Activated naive CD4-positive, alpha-beta T cell treated with anti-CD3 and anti-CD28 coated beads for 36 hours (primary cell): ENCODE data around the gene P4HA2. TPM values are rescaled to one million over a fixed set of nuclear protein-coding genes. Genes with fewer than 3 reads are reported as not detected.

ENCODE experiments used
- CTCF ChIA-PET: fragments of 350-600 bp; sonication (Branson Sonifier 250); formaldehyde crosslinking; loops from one replicate; lab custom pipeline; 2021; ENCODE audit warnings: antibody characterized with exemption; lab: Charles Lee
- DNase-seq: peaks from one replicate; pipeline ENCODE4 v3.0.0-alpha.2; 2020
- H3K27ac Mint-ChIP-seq: one replicate; pipeline ENCODE4 v1.8.0; 2021; ENCODE audit warnings: mild to moderate bottlenecking, mixed read lengths
- H3K27me3 Mint-ChIP-seq: one replicate; pipeline ENCODE4 v1.8.0; 2021; ENCODE audit warnings: low read depth, mixed read lengths
- H3K36me3 Mint-ChIP-seq: one replicate; pipeline ENCODE4 v1.8.0; 2021; ENCODE audit warnings: low read depth, mixed read lengths
- H3K4me1 Mint-ChIP-seq: one replicate; pipeline ENCODE4 v1.8.0; 2021; ENCODE audit warnings: low read depth, mixed read lengths
- H3K4me3 Mint-ChIP-seq: one replicate; pipeline ENCODE4 v1.8.0; 2021; ENCODE audit warnings: mild to moderate bottlenecking, moderate library complexity, mixed read lengths
- H3K9me3 Mint-ChIP-seq: one replicate; pipeline ENCODE4 v1.8.0; 2021; ENCODE audit warnings: mixed read lengths
- intact Hi-C: fragments of 100-400 bp; cut with micrococcal nuclease; formaldehyde crosslinking; loops from one replicate; pipeline ENCODE4 v1.15.1; 2023
- total RNA-seq, 2 experiments: library from RNA; stranded (reverse); gene quantifications; one replicate each; pipeline ENCODE4 v1.2.3, GENCODE V29; 2021

P4HA2 gene
- total RNA-seq, 2 experiments from 2014 or later, result 0.47 to 0.74 TPM

GRCh38 chr5:132214491-132214890, 13.2 kb downstream of the P4HA2 start:
- Mint-ChIP-seq H3K27ac (no peak overlapping the region), H3K36me3 (no peaks in the 10 kb centered on the region), H3K4me1 (no peaks in the 10 kb centered on the region), H3K27me3 (no peaks in the 10 kb centered on the region), H3K4me3 (no peak overlapping the region), H3K9me3 (no peaks in the 10 kb centered on the region)
- intact Hi-C loops, result no loop called here
- DNase-seq, result no peak
- CTCF ChIA-PET, result interaction anchor here (0.8 to 1.4 kb wide), 3 partner anchors 9 to 24 kb away, joined by 3 to 4 read pairs (median 4); no protein-coding TSS in a partner anchor

DNA sequence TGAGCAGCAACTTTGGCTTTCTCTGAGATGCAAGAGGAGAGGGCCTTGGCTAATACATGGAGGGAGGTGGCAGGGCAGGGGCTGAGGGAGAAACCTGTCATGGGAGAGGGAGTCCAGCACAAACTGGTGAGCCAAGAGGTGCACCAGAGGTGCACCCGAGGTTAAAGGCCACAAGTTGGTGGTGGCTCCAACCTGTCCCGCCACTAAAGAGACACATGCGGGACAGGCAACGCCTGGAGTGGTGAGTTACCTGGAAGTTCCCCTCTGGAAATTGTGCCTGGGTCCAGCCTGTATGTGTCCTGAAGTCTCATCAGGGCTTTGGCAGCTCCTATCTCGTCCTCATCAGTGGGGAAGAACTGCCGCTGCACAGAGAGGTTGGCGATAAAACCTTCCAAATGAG, 14.0 kb downstream of the P4HA2 start:
- CTCF ChIA-PET, result no interaction called here
- no peak for DNase-seq
- H3K4me3 Mint-ChIP-seq, result no peak overlapping the region
- intact Hi-C loops, result no loop called here
- H3K36me3 Mint-ChIP-seq, result no peaks in the 10 kb centered on the region
- H3K27ac Mint-ChIP-seq, result no peak overlapping the region
- no peaks in the 10 kb centered on the region for H3K4me1 Mint-ChIP-seq
- no peaks in the 10 kb centered on the region for H3K27me3 Mint-ChIP-seq
- no peaks in the 10 kb centered on the region for H3K9me3 Mint-ChIP-seq

GRCh38 chr5:132211787-132212186, 15.9 kb downstream of the P4HA2 start:
- intact Hi-C loops, result no loop called here
- H3K36me3 Mint-ChIP-seq, result no peaks in the 10 kb centered on the region
- no peak overlapping the region for H3K4me3 Mint-ChIP-seq

DNA sequence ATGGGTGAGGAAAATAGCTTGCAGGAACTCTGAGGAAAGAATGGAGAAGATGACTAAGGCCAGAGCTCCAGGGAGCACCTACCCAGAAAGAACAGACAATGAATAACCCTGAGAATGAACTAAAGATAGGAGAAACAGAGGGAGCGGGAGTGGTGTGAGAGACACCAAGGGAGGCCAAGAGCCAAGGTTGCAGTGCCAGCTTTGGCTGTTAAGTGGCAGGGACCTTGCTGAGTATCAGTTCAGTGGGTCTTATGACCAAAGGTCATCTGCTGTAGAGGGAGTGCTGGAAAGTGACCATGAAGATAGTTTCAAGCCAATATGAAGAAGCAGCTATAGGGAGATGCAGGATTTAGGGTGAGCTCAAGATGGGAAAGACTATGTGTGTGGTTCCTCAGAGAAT, 16.7 kb downstream of the P4HA2 start:
- no peak overlapping the region for H3K27ac Mint-ChIP-seq

More at GRCh38 chr5:132211787-132212186, 15.9 kb downstream of the P4HA2 start:
- no peaks in the 10 kb centered on the region for H3K9me3 Mint-ChIP-seq
- H3K27me3 Mint-ChIP-seq, result no peaks in the 10 kb centered on the region
- H3K27ac Mint-ChIP-seq, result no peak overlapping the region
- CTCF ChIA-PET, result interaction anchor here (1.7 to 2.3 kb wide), 2 partner anchors 26 to 80 kb away, joined by 3 to 7 read pairs; no protein-coding TSS in a partner anchor
- DNase-seq, result no peak
- H3K4me1 Mint-ChIP-seq, result no peaks in the 10 kb centered on the region

DNA sequence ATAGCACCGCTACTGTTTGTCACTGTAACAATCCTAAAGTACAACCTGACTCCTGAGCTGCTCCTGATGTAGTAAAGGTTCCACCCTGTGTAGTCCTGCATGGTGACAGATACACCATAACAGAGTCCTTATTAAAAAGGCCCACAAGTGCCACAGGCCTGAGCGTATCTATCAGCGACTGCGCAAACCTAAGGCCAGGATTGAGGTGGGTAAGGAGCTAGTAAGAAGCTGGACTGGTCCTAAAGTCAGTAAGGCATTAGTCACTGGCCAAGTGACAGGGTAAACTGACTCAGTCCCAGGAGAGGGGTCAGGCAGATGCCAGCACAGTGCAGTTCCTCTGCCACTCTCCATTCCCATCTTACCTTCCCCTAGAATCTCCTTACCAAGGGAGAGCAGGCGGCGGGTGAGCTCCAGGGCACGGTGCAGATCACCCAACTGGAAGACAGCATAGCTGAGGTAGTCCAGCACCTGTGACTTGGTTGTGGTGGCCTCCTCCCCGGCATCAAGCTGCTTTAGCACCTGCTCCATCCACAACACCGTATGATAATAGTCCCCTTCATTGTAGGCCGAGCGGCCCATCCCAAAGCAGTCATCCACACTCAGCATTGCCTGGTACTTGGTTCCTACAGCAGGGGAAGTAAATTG, 17.6 kb downstream of the P4HA2 start:
- Mint-ChIP-seq H3K27ac (no peak overlapping the region), H3K4me1 (no peaks in the 10 kb centered on the region), H3K36me3 (no peaks in the 10 kb centered on the region), H3K27me3 (peaks cover 3% of the 10 kb centered on the region), H3K9me3 (no peaks in the 10 kb centered on the region), H3K4me3 (no peak overlapping the region)
- no peak for DNase-seq
- CTCF ChIA-PET, result no interaction called here
- intact Hi-C loops, result no loop called here

More for the DNA sequence above, 16.7 kb downstream of the P4HA2 start:
- Mint-ChIP-seq H3K27me3 (no peaks in the 10 kb centered on the region), H3K4me3 (no peak overlapping the region), H3K36me3 (no peaks in the 10 kb centered on the region), H3K4me1 (no peaks in the 10 kb centered on the region), H3K9me3 (no peaks in the 10 kb centered on the region)
- intact Hi-C loops, result no loop called here
- CTCF ChIA-PET, result interaction anchor here (1.7 to 2.3 kb wide), 2 partner anchors 27 to 81 kb away, joined by 3 to 7 read pairs; no protein-coding TSS in a partner anchor
- no peak for DNase-seq

- Mint-ChIP-seq H3K27me3 (peaks cover 3% of the 10 kb centered on the region), H3K9me3 (no peaks in the 10 kb centered on the region), H3K36me3 (no peaks in the 10 kb centered on the region), H3K27ac (no peak overlapping the region), H3K4me1 (no peaks in the 10 kb centered on the region), H3K4me3 (no peak overlapping the region)
- no peak for DNase-seq
- intact Hi-C loops, result no loop called here
- CTCF ChIA-PET, result interaction anchor here (1.0 kb wide), 1 partner anchor 21 kb away, joined by 4 read pairs; no protein-coding TSS in a partner anchor
Observed at GRCh38 chr5:132209131-132209530, 18.5 kb downstream of the P4HA2 start.

DNA sequence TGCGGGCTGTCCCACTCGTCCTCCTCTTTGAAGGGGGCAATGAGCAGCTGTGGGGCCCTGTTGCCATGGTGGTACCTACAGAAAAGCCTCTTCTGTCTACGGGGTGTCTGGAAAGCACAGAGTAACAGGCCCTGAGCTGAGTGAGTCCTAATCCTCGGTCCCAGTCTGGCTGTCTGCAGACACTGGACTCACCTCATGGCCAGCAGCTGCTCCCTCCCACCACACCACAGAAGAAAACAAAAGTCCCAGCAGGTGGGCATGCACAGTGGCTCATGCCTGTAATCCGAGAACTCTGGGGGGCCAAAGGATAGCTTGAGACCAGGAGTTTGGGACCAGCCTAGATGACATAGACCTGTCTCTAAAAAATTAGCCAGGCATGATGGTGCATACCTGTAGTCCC, 19.9 kb downstream of the P4HA2 start:
- Mint-ChIP-seq H3K27me3 (peaks cover 4% of the 10 kb centered on the region), H3K27ac (no peak overlapping the region), H3K36me3 (no peaks in the 10 kb centered on the region), H3K4me3 (no peak overlapping the region), H3K4me1 (no peaks in the 10 kb centered on the region), H3K9me3 (no peaks in the 10 kb centered on the region)
- no peak for DNase-seq
- intact Hi-C loops, result no loop called here
- CTCF ChIA-PET, result interaction anchor here (2.5 kb wide), 1 partner anchor 31 kb away, joined by 10 read pairs; no protein-coding TSS in a partner anchor

DNA sequence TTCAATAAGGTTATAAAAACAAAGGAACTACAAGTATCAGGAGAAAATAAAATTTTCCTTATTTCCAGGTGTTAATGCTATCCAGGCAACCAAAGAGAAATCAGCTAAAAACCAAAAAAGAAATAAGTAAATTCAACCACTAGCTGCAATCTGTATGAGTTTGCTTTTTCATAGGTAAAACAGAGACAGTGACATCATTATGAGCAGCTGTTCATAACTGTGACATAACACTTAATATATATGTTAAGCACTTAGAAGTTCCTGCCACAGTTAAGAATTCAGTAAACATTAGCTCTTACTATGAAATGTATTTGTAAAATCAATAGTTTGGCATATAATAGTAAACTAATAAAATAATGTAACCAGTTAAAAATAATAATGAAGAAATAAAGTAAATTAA, 20.9 kb downstream of the P4HA2 start:
- CTCF ChIA-PET, result interaction anchor here (1.0 to 2.5 kb wide), 4 partner anchors 8 to 32 kb away, joined by 3 to 10 read pairs (median 4); partner anchors contain the start of gene P4HA2
- DNase-seq, result no peak
- Mint-ChIP-seq H3K4me3 (no peak overlapping the region), H3K27ac (no peak overlapping the region), H3K4me1 (no peaks in the 10 kb centered on the region), H3K36me3 (no peaks in the 10 kb centered on the region), H3K27me3 (peaks cover 4% of the 10 kb centered on the region), H3K9me3 (no peaks in the 10 kb centered on the region)
- intact Hi-C loops, result no loop called here

GRCh38 chr5:132205385-132206125, 22.1 kb downstream of the P4HA2 start:
- H3K27me3 Mint-ChIP-seq, result peaks cover 4% of the 10 kb centered on the region
- H3K9me3 Mint-ChIP-seq, result no peaks in the 10 kb centered on the region
- no peak for DNase-seq
- H3K36me3 Mint-ChIP-seq, result no peaks in the 10 kb centered on the region
- H3K4me1 Mint-ChIP-seq, result no peaks in the 10 kb centered on the region
- H3K27ac Mint-ChIP-seq, result no peak overlapping the region
- CTCF ChIA-PET, result interaction anchor here (1.3 to 2.5 kb wide), 2 partner anchors 9 to 33 kb away, joined by 4 to 10 read pairs; no protein-coding TSS in a partner anchor
- intact Hi-C loops, result no loop called here
- no peak overlapping the region for H3K4me3 Mint-ChIP-seq

DNA sequence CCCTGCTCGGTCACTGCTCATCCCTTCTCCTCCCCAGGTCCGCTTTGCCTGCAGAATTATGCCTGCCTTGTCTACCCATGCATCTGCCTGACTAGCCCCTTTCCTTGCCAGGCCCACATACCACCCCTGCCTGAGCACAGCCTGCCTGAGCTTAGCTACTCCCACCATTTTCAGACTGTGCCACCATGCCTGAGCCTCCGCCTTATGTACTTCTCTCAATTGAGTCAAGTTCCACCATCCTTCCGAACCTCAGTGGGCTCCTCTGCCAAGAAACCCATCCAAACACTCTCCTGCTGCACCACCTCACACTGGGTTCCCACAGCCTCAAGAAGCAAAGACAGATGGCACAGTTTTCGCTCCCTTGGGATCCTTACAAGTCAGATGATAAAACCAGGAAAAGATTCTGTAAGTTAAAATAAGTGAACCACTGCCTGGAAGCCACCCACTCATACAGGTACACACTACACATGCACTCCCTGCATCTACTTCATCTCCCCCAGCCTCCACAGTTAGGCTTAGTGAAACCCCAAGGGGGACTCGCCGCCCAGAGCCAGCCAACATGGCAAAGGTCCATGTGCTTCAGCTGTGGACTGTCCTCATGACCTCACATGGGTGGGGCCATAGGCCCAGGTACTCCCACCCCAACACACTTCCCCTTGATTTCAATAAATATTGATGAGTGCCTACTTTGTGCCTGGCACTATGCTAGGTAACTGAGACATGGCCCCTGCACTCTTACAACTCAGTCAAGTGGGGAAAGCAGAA, 23.1 kb downstream of the P4HA2 start:
- Mint-ChIP-seq H3K4me1 (no peaks in the 10 kb centered on the region), H3K9me3 (no peaks in the 10 kb centered on the region), H3K27ac (no peak overlapping the region), H3K4me3 (no peak overlapping the region), H3K27me3 (peaks cover 4% of the 10 kb centered on the region), H3K36me3 (no peaks in the 10 kb centered on the region)
- CTCF ChIA-PET, result interaction anchor here (1.5 kb wide), 1 partner anchor 140 kb away, joined by 3 read pairs; no protein-coding TSS in a partner anchor
- no peak for DNase-seq
- intact Hi-C loops, result no loop called here

DNA sequence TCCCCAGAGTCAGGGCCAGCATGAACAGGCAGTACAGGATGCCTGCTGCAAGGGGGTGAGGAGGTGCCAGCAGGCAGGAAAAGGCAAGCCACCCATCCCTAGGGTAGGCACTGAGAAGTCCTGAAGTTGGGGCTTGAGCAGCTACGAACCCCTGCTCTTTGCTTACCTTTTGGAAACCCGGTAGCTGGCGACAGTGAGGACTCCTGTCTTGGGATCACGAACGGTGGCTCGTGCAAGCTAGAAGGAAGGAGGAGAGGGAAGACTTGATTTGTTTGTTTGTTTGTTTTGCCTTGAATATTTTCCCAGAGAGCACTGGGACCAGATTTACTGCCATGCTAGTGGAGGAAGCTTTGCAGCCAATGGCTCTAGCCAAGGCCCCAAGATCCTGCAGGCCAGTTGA, 23.7 kb downstream of the P4HA2 start:
- Mint-ChIP-seq H3K36me3 (no peaks in the 10 kb centered on the region), H3K27me3 (peaks cover 4% of the 10 kb centered on the region), H3K4me3 (no peak overlapping the region), H3K27ac (no peak overlapping the region), H3K9me3 (no peaks in the 10 kb centered on the region), H3K4me1 (no peaks in the 10 kb centered on the region)
- DNase-seq, result no peak
- intact Hi-C loops, result no loop called here
- CTCF ChIA-PET, result interaction anchor here (1.0 to 1.5 kb wide), 2 partner anchors 36 to 139 kb away, joined by 3 read pairs; no protein-coding TSS in a partner anchor

GRCh38 chr5:132203464-132203818, 24.2 kb downstream of the P4HA2 start:
- intact Hi-C loops, result no loop called here
- Mint-ChIP-seq H3K36me3 (no peaks in the 10 kb centered on the region), H3K4me1 (no peaks in the 10 kb centered on the region), H3K27me3 (peaks cover 4% of the 10 kb centered on the region), H3K4me3 (no peak overlapping the region), H3K9me3 (no peaks in the 10 kb centered on the region), H3K27ac (no peak overlapping the region)
- CTCF ChIA-PET, result interaction anchor here (1.0 to 1.5 kb wide), 2 partner anchors 36 to 139 kb away, joined by 3 read pairs; no protein-coding TSS in a partner anchor
- no peak for DNase-seq
